Endothelial cell of umbilical vein (primary cell): ENCODE measurements around the gene SLC7A6. TPM values are rescaled to one million over a fixed set of nuclear protein-coding genes. Genes with fewer than 3 reads are reported as not detected.

ENCODE experiments used
- BruUV-seq: library from RNA; stranded (reverse); fragments of 400-500 nt; replicated peaks from 2 replicates; lab custom pipeline; 2021; lab: Mats Ljungman, UMichigan
- CTCF ChIA-PET: fragments of 300-600, 350-600 bp; sonication (Branson Sonifier 250); formaldehyde crosslinking; loops from one replicate; lab custom pipeline; 2021; ENCODE audit warnings: antibody characterized with exemption, inconsistent platforms; lab: Charles Lee
- POLR2A ChIA-PET: fragments of 300-600, 350-600 bp; sonication (Branson Sonifier 250); formaldehyde crosslinking; loops from one replicate; lab custom pipeline; 2021; ENCODE audit warnings: antibody characterized with exemption, inconsistent platforms; lab: Charles Lee
- DNase-seq: peaks from one replicate; pipeline ENCODE4 v3.0.0-alpha.2; 2011; ENCODE audit warnings: low read depth, low spot score
- FAIRE-seq: peaks from 2 replicates; lab custom pipeline; 2011; peaks lifted over from hg19 to GRCh38; lab: Jason Lieb, UNC
- H2AFZ ChIP-seq: 2 replicates; pipeline ENCODE4 v1.6.0; 2012; ENCODE audit warnings: low read depth, low read length, control low read depth, inconsistent platforms
- H3K27ac ChIP-seq: 2 replicates; pipeline ENCODE4 v1.5.1; 2011; ENCODE audit warnings: low read depth, mild to moderate bottlenecking, control low read depth, low read length, moderate library complexity; ENCODE audit not compliant: insufficient read depth
- H3K27me3 ChIP-seq, 2 experiments: 2 replicates each; pipeline versions ENCODE4 v1.6.0 to v1.6.1; 2011; ENCODE audit warnings: low read length in 2 of 2, mixed read lengths in 1 of 2; ENCODE audit not compliant: control insufficient read depth in 2 of 2, insufficient read depth in 2 of 2
- H3K36me3 ChIP-seq, 2 experiments: 2 replicates in 1 of 2; 3 replicates in 1 of 2; pipeline ENCODE4 v1.5.1; 2011; ENCODE audit warnings: low read length in 2 of 2, mild to moderate bottlenecking in 1 of 2, moderate library complexity in 1 of 2; ENCODE audit not compliant: control insufficient read depth in 2 of 2, insufficient read depth in 2 of 2; ENCODE audit errors: extremely low read depth in 1 of 2
- H3K4me1 ChIP-seq: 3 replicates; pipeline ENCODE4 v1.5.1; 2011; ENCODE audit warnings: mild to moderate bottlenecking, low read length; ENCODE audit not compliant: control insufficient read depth, insufficient read depth; ENCODE audit errors: extremely low read depth
- H3K4me2 ChIP-seq: 2 replicates; pipeline ENCODE4 v1.6.1; 2011; ENCODE audit warnings: low read length, control low read depth, mixed read lengths; ENCODE audit not compliant: insufficient read depth
- H3K4me3 ChIP-seq, 3 experiments: fragments of 200-600 bp in 1 of 3; sonication (generic), shearing (Covaris generic) in 1 of 3; replicated peaks in 1 of 3; 2 replicates each; pipeline ENCODE4 v1.5.1; 2011 to 2016; ENCODE audit warnings: control low read depth in 3 of 3, low read length in 3 of 3, mild to moderate bottlenecking in 2 of 3, inconsistent platforms in 1 of 3, low read depth in 1 of 3, moderate library complexity in 1 of 3; ENCODE audit not compliant: insufficient read depth in 1 of 3
- H3K79me2 ChIP-seq: 2 replicates; pipeline ENCODE4 v1.6.0; 2012; ENCODE audit warnings: low read length, inconsistent platforms; ENCODE audit not compliant: control insufficient read depth, insufficient read depth
- H3K9ac ChIP-seq: replicated peaks from 2 replicates; pipeline ENCODE3; 2011; ENCODE audit warnings: low read length, control low read depth; ENCODE audit not compliant: insufficient read depth; ENCODE audit errors: extremely low read depth
- H3K9me1 ChIP-seq: replicated peaks from 3 replicates; pipeline ENCODE4 v1.6.0; 2011; ENCODE audit warnings: mild to moderate bottlenecking, low read length; ENCODE audit not compliant: control insufficient read depth, insufficient read depth; ENCODE audit errors: extremely low read depth
- H3K9me3 ChIP-seq: replicated peaks from 2 replicates; pipeline ENCODE4 v1.5.1; 2012; ENCODE audit warnings: low read length, inconsistent platforms; ENCODE audit not compliant: control insufficient read depth, insufficient read depth
- H4K20me1 ChIP-seq: replicated peaks from 2 replicates; pipeline ENCODE3; 2011; ENCODE audit warnings: mild to moderate bottlenecking, low read length; ENCODE audit not compliant: control insufficient read depth, insufficient read depth; ENCODE audit errors: extremely low read depth
- EZH2 ChIP-seq: IDR thresholded peaks from 2 replicates; pipeline ENCODE4 v1.6.1; 2012; ENCODE audit warnings: borderline replicate concordance, low read depth, mild to moderate bottlenecking, moderate library complexity, low read length, inconsistent platforms; ENCODE audit not compliant: severe bottlenecking
- FOS ChIP-seq: IDR thresholded peaks from 2 replicates; pipeline ENCODE4 v1.6.1; 2011; ENCODE audit warnings: mild to moderate bottlenecking, low read length, moderate library complexity, borderline replicate concordance; ENCODE audit not compliant: insufficient read depth
- GATA2 ChIP-seq: IDR thresholded peaks from 2 replicates; pipeline ENCODE4 v1.7.0; 2011; ENCODE audit warnings: low read depth, mild to moderate bottlenecking, moderate library complexity, mixed read lengths, low read length; ENCODE audit not compliant: insufficient read length, insufficient read depth
- JUN ChIP-seq: IDR thresholded peaks from 2 replicates; pipeline ENCODE4 v1.6.1; 2011; ENCODE audit warnings: borderline replicate concordance, low read depth; ENCODE audit not compliant: insufficient read length, insufficient read depth
- MAX ChIP-seq: IDR thresholded peaks from 2 replicates; pipeline ENCODE4 v1.6.1; 2011; ENCODE audit not compliant: insufficient read depth, insufficient read length
- MYC ChIP-seq: IDR thresholded peaks from one replicate; pipeline ENCODE4 v1.6.1; 2011; ENCODE audit warnings: mild to moderate bottlenecking, low read depth, low read length
- POLR2A ChIP-seq: IDR thresholded peaks from 2 replicates; pipeline ENCODE4 v1.6.1; 2012; ENCODE audit warnings: low read depth, mild to moderate bottlenecking, control low read depth, low read length
- POLR2AphosphoS5 ChIP-seq: IDR thresholded peaks from 2 replicates; pipeline ENCODE4 v1.6.1; 2012; ENCODE audit warnings: low read depth, mild to moderate bottlenecking, control low read depth, low read length, moderate library complexity; ENCODE audit not compliant: insufficient read depth
- dilution Hi-C: fragments of 300-500 bp; cut with MboI; formaldehyde crosslinking; loops from one replicate; pipeline ENCODE4 v1.15.0; 2019; ENCODE audit warnings: low sequenced_read_pairs; ENCODE audit not compliant: extremely low pct_ligation_motif_present
- intact Hi-C: fragments of 100-400 bp; cut with micrococcal nuclease; formaldehyde crosslinking; loops from one replicate; pipeline ENCODE4 v1.10.0; 2022
- polyA plus RNA-seq, 4 experiments: library from polyadenylated mRNA; depleted of rRNA in 3 of 4; stranded (reverse) in 3 of 4; unstranded in 1 of 4; fragments of >200 nt; gene quantifications; 2 replicates each; pipeline versions ENCODE4 v1.2.1 to v1.2.3, GENCODE V29; 2011 to 2012; ENCODE audit warnings: missing spikeins in 1 of 4
- total RNA-seq: library from RNA; stranded (reverse); gene quantifications from 2 replicates; pipeline ENCODE4 v1.2.3, GENCODE V29; 2021
- TF ChIP-seq, protein P1 (sequence below), 2 donors: IDR thresholded peaks; 1 replicate in 1 of 2; 2 replicates in 1 of 2; pipeline ENCODE4 v1.5.1; 2011; ENCODE audit warnings: low read length in 2 of 2, mild to moderate bottlenecking in 2 of 2, moderate library complexity in 2 of 2, control low read depth in 1 of 2, inconsistent platforms in 1 of 2, low read depth in 1 of 2; ENCODE audit not compliant: insufficient read depth in 1 of 2; ENCODE audit errors: extremely low read depth in 1 of 2

The SLC7A6 gene
- total and polyA plus RNA-seq, 2 donors (not counting 3 experiments of a cell fraction or from before 2014, with no cell fraction given): 68.0 to 86.5 TPM

- dilution Hi-C loops (no loop called here), intact Hi-C loops (loop anchor here (2.0 kb wide), 1 partner anchor 187 kb away; no protein-coding TSS in a partner anchor)
- no peaks in the 10 kb centered on the region for H3K9me3 ChIP-seq
- no peak overlapping the region for H3K4me3 ChIP-seq
- BruUV-seq: no TSS peak
- DNase-seq: no peak
- FAIRE-seq: no peak
- no peaks in the 10 kb centered on the region for H3K4me1 ChIP-seq
- H3K9me1 ChIP-seq: no peaks in the 10 kb centered on the region
- no peaks in the 10 kb centered on the region for H3K27me3 ChIP-seq
- ChIA-PET POLR2A (no interaction called here), CTCF (interaction anchor here (1.0 to 4.7 kb wide), 11 partner anchors 11 to 411 kb away, joined by 3 to 57 read pairs (median 6); partner anchors contain the start of gene NFATC3)
- H3K9ac ChIP-seq: no peak overlapping the region
- no peak overlapping the region for H2AFZ ChIP-seq
- H3K4me2 ChIP-seq: no peak overlapping the region
- TF ChIP-seq FOS: no peak
- no peak for TF ChIP-seq EZH2
- TF ChIP-seq, protein P1, sequence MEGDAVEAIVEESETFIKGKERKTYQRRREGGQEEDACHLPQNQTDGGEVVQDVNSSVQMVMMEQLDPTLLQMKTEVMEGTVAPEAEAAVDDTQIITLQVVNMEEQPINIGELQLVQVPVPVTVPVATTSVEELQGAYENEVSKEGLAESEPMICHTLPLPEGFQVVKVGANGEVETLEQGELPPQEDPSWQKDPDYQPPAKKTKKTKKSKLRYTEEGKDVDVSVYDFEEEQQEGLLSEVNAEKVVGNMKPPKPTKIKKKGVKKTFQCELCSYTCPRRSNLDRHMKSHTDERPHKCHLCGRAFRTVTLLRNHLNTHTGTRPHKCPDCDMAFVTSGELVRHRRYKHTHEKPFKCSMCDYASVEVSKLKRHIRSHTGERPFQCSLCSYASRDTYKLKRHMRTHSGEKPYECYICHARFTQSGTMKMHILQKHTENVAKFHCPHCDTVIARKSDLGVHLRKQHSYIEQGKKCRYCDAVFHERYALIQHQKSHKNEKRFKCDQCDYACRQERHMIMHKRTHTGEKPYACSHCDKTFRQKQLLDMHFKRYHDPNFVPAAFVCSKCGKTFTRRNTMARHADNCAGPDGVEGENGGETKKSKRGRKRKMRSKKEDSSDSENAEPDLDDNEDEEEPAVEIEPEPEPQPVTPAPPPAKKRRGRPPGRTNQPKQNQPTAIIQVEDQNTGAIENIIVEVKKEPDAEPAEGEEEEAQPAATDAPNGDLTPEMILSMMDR (IDR thresholded peaks at IDR 0.05; ENCODE audit: extremely low read depth in 1 of 2, insufficient read depth in 1 of 2, low read depth in 1 of 2, low read length in 2 of 2): no peak
- TF ChIP-seq MYC: no peak
- TF ChIP-seq JUN: no peak
- no peak for TF ChIP-seq MAX
- TF ChIP-seq POLR2A: no peak
- no peak for TF ChIP-seq GATA2
- TF ChIP-seq POLR2AphosphoS5: no peak
- H3K79me2 ChIP-seq: no peaks in the 10 kb centered on the region
- H4K20me1 ChIP-seq: no peaks in the 10 kb centered on the region
- H3K27ac ChIP-seq: no peak overlapping the region
- no peaks in the 10 kb centered on the region for H3K36me3 ChIP-seq
These were observed 36.3 kb upstream of the SLC7A6 start for GRCh38 chr16:68227850-68228553.
